ENCODE results near the gene CCDC66. TPM values are rescaled to one million over a fixed set of nuclear protein-coding genes. Genes with fewer than 3 reads are reported as not detected.

CCDC66 gene
- total and polyA plus RNA-seq, 2 of the 8 experiments (the other 6 are each of a cell fraction or from before 2014, with no cell fraction given), result 9.6 to 29.3 TPM

DNA sequence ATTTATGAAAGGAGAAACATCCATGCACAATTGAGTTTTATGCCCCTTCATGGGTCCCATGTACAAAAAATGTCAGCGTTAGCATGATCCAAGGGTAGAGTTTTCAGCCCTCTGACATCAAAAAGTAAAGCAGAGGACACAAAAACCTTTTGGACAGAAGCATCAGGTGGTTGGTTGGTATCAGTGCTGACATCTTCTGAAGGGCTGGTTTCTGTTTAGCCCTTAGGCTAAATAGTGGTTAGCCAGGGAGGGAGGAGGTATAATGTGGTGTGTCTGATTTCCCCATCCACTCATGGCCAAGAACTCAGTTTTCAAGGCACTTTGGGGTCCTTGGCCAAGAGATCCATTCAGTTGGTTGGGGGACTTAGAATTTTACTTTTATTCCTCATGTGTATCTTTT is 16.5 kb downstream of the CCDC66 start:
- no peak overlapping the region for H2BK12ac ChIP-seq (ENCODE audit: low read depth, low read length)
- no peak for FAIRE-seq
- ChIA-PET POLR2A (ENCODE audit: partially characterized antibody) (no interaction called here), CTCF (ENCODE audit: partially characterized antibody) (no interaction called here)
- H4K91ac ChIP-seq (replicated peaks; ENCODE audit: insufficient read length, low read length), result no peak overlapping the region
- H3K4me3 ChIP-seq (ENCODE audit: extremely low read depth in 1 of 4, insufficient read depth in 2 of 4, low read depth in 3 of 4, low read length in 4 of 4), result no peak overlapping the region
- H3K27ac ChIP-seq (ENCODE audit: low read depth, low read length), result no peak overlapping the region
- H3K4me1 ChIP-seq (replicated peaks in 1 of 4; ENCODE audit: control insufficient read depth in 3 of 4, insufficient read depth in 4 of 4, low read length in 3 of 4), result no peaks in the 10 kb centered on the region
- H3K9me3 ChIP-seq (ENCODE audit: insufficient read depth in 2 of 2, low read depth in 1 of 2, low read length in 1 of 2), result no peaks in the 10 kb centered on the region
- H4K5ac ChIP-seq (ENCODE audit: insufficient read length, low read depth, low read length), result no peak overlapping the region
- no peak overlapping the region for H2BK120ac ChIP-seq (replicated peaks; ENCODE audit: low read depth, low read length)
- H3K79me2 ChIP-seq (ENCODE audit: control insufficient read depth in 1 of 2, insufficient read depth in 2 of 2, low read length in 2 of 2), result peaks cover 0 to 6% of the 10 kb centered on the region in 2 experiments; a peak in 1 of 4 replicates
- no peaks in the 10 kb centered on the region for H3K23me2 ChIP-seq (ENCODE audit: low read depth, low read length)
- no peak overlapping the region for H2BK5ac ChIP-seq (ENCODE audit: low read depth, low read length)
- no peak overlapping the region for H3K14ac ChIP-seq (ENCODE audit: insufficient read length)
- H3K4me2 ChIP-seq (ENCODE audit: insufficient read depth in 1 of 2, low read depth in 2 of 2, low read length in 2 of 2), result no peak overlapping the region
- TF ChIP-seq KDM4A (IDR thresholded peaks at IDR 0.05; ENCODE audit: low read depth, low read length, severe bottlenecking) (no peak), CTBP2 (IDR thresholded peaks at IDR 0.05; ENCODE audit: borderline replicate concordance, insufficient read depth, insufficient read length, low read length) (no peak), BACH1 (IDR thresholded peaks at IDR 0.05; ENCODE audit: low read length) (no peak), SAP30 (IDR thresholded peaks at IDR 0.05; ENCODE audit: insufficient read depth, insufficient replicate concordance, low read length) (no peak), KDM5A (IDR thresholded peaks at IDR 0.05; ENCODE audit: low read length) (no peak), MAFK (IDR thresholded peaks at IDR 0.05; ENCODE audit: low read depth, low read length) (no peak), RBBP5 (IDR thresholded peaks at IDR 0.05; ENCODE audit: borderline replicate concordance, low read depth, low read length) (no peak), FOSL1 (IDR thresholded peaks at IDR 0.05; ENCODE audit: insufficient read depth, low read depth, low read length) (no peak), GTF2F1 (IDR thresholded peaks at IDR 0.05; ENCODE audit: borderline replicate concordance, low read depth, low read length) (no peak), TAF7 (optimal IDR thresholded peaks at IDR 0.05; ENCODE audit: borderline replicate concordance, low read depth, low read length) (no peak), NRF1 (IDR thresholded peaks at IDR 0.05; ENCODE audit: low read depth, low read length) (no peak)
- no peak overlapping the region for H4K8ac ChIP-seq (ENCODE audit: extremely low read depth, insufficient read depth, low read length)
- peaks cover 0 to 2% of the 10 kb centered on the region in 2 experiments for H4K20me1 ChIP-seq (replicated peaks in 1 of 2; ENCODE audit: control insufficient read depth in 1 of 2, insufficient read depth in 2 of 2, low read length in 2 of 2)
- 100% methylated on average over 1 of the region's 1 CpG; no CpG with 5 or more reads in 1 of the 2 experiments for WGBS, 2 experiments (ENCODE audit: extremely low coverage in 1 of 2, insufficient coverage in 1 of 2, insufficient read length in 1 of 2, insufficient replicate concordance in 2 of 2, low coverage in 1 of 2, low lambda C conversion rate in 2 of 2, missing lambda C conversion rate in 1 of 2)
- H3K27me3 ChIP-seq (replicated peaks in 1 of 4; ENCODE audit: control insufficient read depth in 3 of 4, extremely low read depth in 1 of 4, insufficient read depth in 3 of 4, low read length in 3 of 4), result no peaks in the 10 kb centered on the region
- H3K56ac ChIP-seq (replicated peaks; ENCODE audit: insufficient read length, low read depth, low read length), result no peak overlapping the region
- no peak overlapping the region for H3K4ac ChIP-seq (replicated peaks; ENCODE audit: insufficient read length, low read depth, low read length)
- no peak overlapping the region for H3K9ac ChIP-seq (replicated peaks in 1 of 4; ENCODE audit: extremely low read depth in 1 of 4, low read depth in 3 of 4, low read length in 3 of 4)
- no peak overlapping the region for H2BK15ac ChIP-seq (ENCODE audit: low read length)
- no peak overlapping the region for H2AFZ ChIP-seq (ENCODE audit: low read length)
- no peak overlapping the region for H2AK5ac ChIP-seq (ENCODE audit: low read depth, low read length)
- H2BK20ac ChIP-seq (ENCODE audit: low read length), result no peak overlapping the region
- no peak overlapping the region for H3K23ac ChIP-seq (ENCODE audit: insufficient read length)
- H3K79me1 ChIP-seq (ENCODE audit: low read depth, low read length), result no peaks in the 10 kb centered on the region
- DNase-seq (ENCODE audit: low read depth in 1 of 2, low spot score in 2 of 2), result no peak
- no peak overlapping the region for H3K18ac ChIP-seq (ENCODE audit: extremely low read depth, low read length)
- H3K36me3 ChIP-seq (ENCODE audit: control insufficient read depth in 2 of 4, insufficient read depth in 4 of 4, low read length in 3 of 4), result peaks cover 0 to 52% (median 17%) of the 10 kb centered on the region in 4 experiments; a peak in 6 of 8 replicates
